PC-9 (cell line): ENCODE measurements around the gene PRKAA2. TPM values are rescaled to one million over a fixed set of nuclear protein-coding genes. Genes with fewer than 3 reads are reported as not detected.

Source experiments
- BruUV-seq: library from RNA; stranded (reverse); fragments of 400-500 nt; replicated peaks from 2 replicates; lab custom pipeline; 2021; lab: Mats Ljungman, UMichigan
- CTCF ChIA-PET: fragments of 300-600 bp; sonication (Branson Sonifier 250); formaldehyde crosslinking; loops from one replicate; lab custom pipeline; 2022; ENCODE audit warnings: antibody characterized with exemption; lab: Charles Lee
- POLR2A ChIA-PET: fragments of 300-600 bp; sonication (Branson Sonifier 250); formaldehyde crosslinking; loops from one replicate; lab custom pipeline; 2022; ENCODE audit warnings: antibody characterized with exemption; ENCODE audit not compliant: unreplicated experiment; lab: Charles Lee
- DNase-seq, 2 experiments: peaks; one replicate each; pipeline versions ENCODE4 v3.0.0 to v3.0.0-alpha.2; 2015 to 2022; ENCODE audit warnings: mixed read lengths in 1 of 2
- H2AFZ ChIP-seq: fragments of 200-600 bp; sonication (generic); 2 replicates; pipeline ENCODE4 v1.8.1; 2017; ENCODE audit warnings: antibody characterized with exemption
- H3F3A ChIP-seq: fragments of 200-600 bp; sonication (generic); 2 replicates; pipeline ENCODE4 v1.8.1; 2017; ENCODE audit warnings: antibody characterized with exemption, mild to moderate bottlenecking, low read depth; ENCODE audit not compliant: insufficient read depth
- H3K27ac ChIP-seq: fragments of 200-600 bp; sonication (generic); 2 replicates; pipeline ENCODE4 v1.6.1; 2016; ENCODE audit warnings: mixed run types
- H3K27me3 ChIP-seq: fragments of 200-600 bp; sonication (generic); 2 replicates; pipeline ENCODE4 v1.6.1; 2016; ENCODE audit warnings: low read depth, mixed run types; ENCODE audit not compliant: insufficient read depth
- H3K36me3 ChIP-seq: fragments of 200-600 bp; sonication (generic); 2 replicates; pipeline ENCODE4 v1.6.1; 2016; ENCODE audit warnings: low read depth, mixed run types
- H3K4me1 ChIP-seq: fragments of 200-600 bp; sonication (generic); replicated peaks from 2 replicates; pipeline ENCODE4 v1.6.1; 2016; ENCODE audit warnings: mixed run types; ENCODE audit not compliant: insufficient read depth
- H3K4me2 ChIP-seq: fragments of 200-600 bp; sonication (generic); 2 replicates; pipeline ENCODE4 v1.6.1; 2017; ENCODE audit warnings: mixed run types
- H3K4me3 ChIP-seq: fragments of 200-600 bp; sonication (generic); 2 replicates; pipeline ENCODE4 v1.6.1; 2016; ENCODE audit warnings: mixed run types
- H3K79me2 ChIP-seq: fragments of 200-600 bp; sonication (generic); 2 replicates; pipeline ENCODE4 v1.6.1; 2017; ENCODE audit warnings: low read depth, mixed run types
- H3K9me2 ChIP-seq: fragments of 200-600 bp; sonication (generic); 2 replicates; pipeline ENCODE4 v1.8.1; 2017; ENCODE audit warnings: mild to moderate bottlenecking; ENCODE audit not compliant: insufficient read depth
- H3K9me3 ChIP-seq: fragments of 200-600 bp; sonication (generic); 2 replicates; pipeline ENCODE4 v1.8.1; 2016; ENCODE audit warnings: low read depth; ENCODE audit not compliant: insufficient read depth
- H4K20me1 ChIP-seq: fragments of 200-600 bp; sonication (generic); 2 replicates; pipeline ENCODE4 v1.8.1; 2017; ENCODE audit not compliant: insufficient read depth
- EZH2 ChIP-seq: fragments of 200-600 bp; sonication (generic); IDR thresholded peaks from 2 replicates; pipeline ENCODE4 v1.8.0; 2017; ENCODE audit warnings: antibody characterized with exemption, low read depth
- intact Hi-C: fragments of 100-400 bp; cut with micrococcal nuclease; formaldehyde crosslinking; loops from one replicate; pipeline ENCODE4 v1.10.0; 2022; ENCODE audit not compliant: unreplicated experiment
- total RNA-seq: library from RNA; stranded (reverse); gene quantifications from 2 replicates; pipeline ENCODE4 v1.2.3, GENCODE V29; 2021
- TF ChIP-seq, protein P1 (sequence below): fragments of 200-600 bp; sonication (generic); conservative IDR thresholded peaks from 2 replicates; pipeline ENCODE4 v1.6.1; 2017; ENCODE audit warnings: mixed run types, antibody characterized with exemption, mild to moderate bottlenecking, moderate library complexity

PRKAA2 gene
- total RNA-seq, 1 experiment from 2014 or later = 5.0 TPM

GRCh38 chr1:56658254-56658653 lies 13.1 kb downstream of the PRKAA2 start:
- no peak for DNase-seq
- H4K20me1 ChIP-seq = no peaks in the 10 kb centered on the region
- no peaks in the 10 kb centered on the region for H3K4me1 ChIP-seq
- H3K27ac ChIP-seq = no peak overlapping the region
- H3K4me3 ChIP-seq = no peak overlapping the region
- H3K9me3 ChIP-seq = peaks cover 10% of the 10 kb centered on the region
- CTCF ChIA-PET = no interaction called here
- BruUV-seq = no TSS peak
- H3K27me3 ChIP-seq = no peaks in the 10 kb centered on the region
- peaks cover 16% of the 10 kb centered on the region for H3K79me2 ChIP-seq
- TF ChIP-seq, protein P1, sequence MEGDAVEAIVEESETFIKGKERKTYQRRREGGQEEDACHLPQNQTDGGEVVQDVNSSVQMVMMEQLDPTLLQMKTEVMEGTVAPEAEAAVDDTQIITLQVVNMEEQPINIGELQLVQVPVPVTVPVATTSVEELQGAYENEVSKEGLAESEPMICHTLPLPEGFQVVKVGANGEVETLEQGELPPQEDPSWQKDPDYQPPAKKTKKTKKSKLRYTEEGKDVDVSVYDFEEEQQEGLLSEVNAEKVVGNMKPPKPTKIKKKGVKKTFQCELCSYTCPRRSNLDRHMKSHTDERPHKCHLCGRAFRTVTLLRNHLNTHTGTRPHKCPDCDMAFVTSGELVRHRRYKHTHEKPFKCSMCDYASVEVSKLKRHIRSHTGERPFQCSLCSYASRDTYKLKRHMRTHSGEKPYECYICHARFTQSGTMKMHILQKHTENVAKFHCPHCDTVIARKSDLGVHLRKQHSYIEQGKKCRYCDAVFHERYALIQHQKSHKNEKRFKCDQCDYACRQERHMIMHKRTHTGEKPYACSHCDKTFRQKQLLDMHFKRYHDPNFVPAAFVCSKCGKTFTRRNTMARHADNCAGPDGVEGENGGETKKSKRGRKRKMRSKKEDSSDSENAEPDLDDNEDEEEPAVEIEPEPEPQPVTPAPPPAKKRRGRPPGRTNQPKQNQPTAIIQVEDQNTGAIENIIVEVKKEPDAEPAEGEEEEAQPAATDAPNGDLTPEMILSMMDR = no peak
- TF ChIP-seq EZH2 = no peak
- 0 out of 2 replicates have a peak, but pooled peaks cover 4% of the 10 kb centered on the region for H3K36me3 ChIP-seq
- no peaks in the 10 kb centered on the region for H3K9me2 ChIP-seq
- POLR2A ChIA-PET = no interaction called here
- H3K4me2 ChIP-seq = no peak overlapping the region
- H2AFZ ChIP-seq = no peak overlapping the region
- H3F3A ChIP-seq = no peaks in the 10 kb centered on the region
- intact Hi-C loops = no loop called here

- Histone ChIP-seq H2AFZ (no peak overlapping the region), H3K27ac (no peak overlapping the region), H3K9me2 (no peaks in the 10 kb centered on the region), H3F3A (no peaks in the 10 kb centered on the region), H3K4me2 (no peak overlapping the region), H3K79me2 (peaks cover 11% of the 10 kb centered on the region; the same call in 1 of the 2 replicates), H3K27me3 (no peaks in the 10 kb centered on the region), H4K20me1 (no peaks in the 10 kb centered on the region), H3K9me3 (peaks cover 5% of the 10 kb centered on the region; the same call in 1 of the 2 replicates), H3K4me1 (no peaks in the 10 kb centered on the region), H3K36me3 (0 out of 2 replicates have a peak, but pooled peaks cover 7% of the 10 kb centered on the region), H3K4me3 (no peak overlapping the region)
- ChIA-PET POLR2A (no interaction called here), CTCF (no interaction called here)
- no peak for DNase-seq
- TF ChIP-seq, protein P1 = no peak
- no peak for TF ChIP-seq EZH2
- intact Hi-C loops = no loop called here
- BruUV-seq = no TSS peak
Observed at GRCh38 chr1:56660293-56660692, 15.2 kb downstream of the PRKAA2 start.

- no peak overlapping the region for H2AFZ ChIP-seq
- no peak overlapping the region for H3K4me2 ChIP-seq
- H3K9me2 ChIP-seq = no peaks in the 10 kb centered on the region
- intact Hi-C loops = no loop called here
- H3F3A ChIP-seq = no peaks in the 10 kb centered on the region
- H3K36me3 ChIP-seq = 0 out of 2 replicates have a peak, but pooled peaks cover 3% of the 10 kb centered on the region
- no peaks in the 10 kb centered on the region; the same call in 1 of the 2 replicates for H3K79me2 ChIP-seq
- H3K4me1 ChIP-seq = no peaks in the 10 kb centered on the region
- TF ChIP-seq, protein P1 = no peak
- TF ChIP-seq EZH2 = no peak
- no TSS peak for BruUV-seq
- H3K9me3 ChIP-seq = no peaks in the 10 kb centered on the region
- CTCF ChIA-PET = no interaction called here
- POLR2A ChIA-PET = no interaction called here
- no peak overlapping the region for H3K27ac ChIP-seq
- no peaks in the 10 kb centered on the region for H3K27me3 ChIP-seq
- H3K4me3 ChIP-seq = no peak overlapping the region
- DNase-seq = no peak
- no peaks in the 10 kb centered on the region for H4K20me1 ChIP-seq
Observed at GRCh38 chr1:56663846-56664245, 18.7 kb downstream of the PRKAA2 start.
